Mucosa of stomach (tissue), 1 donor: ENCODE measurements around the gene CHPT1.

Experiments
- H3K27me3 ChIP-seq: one replicate; pipeline ENCODE4 v1.7.0; 2013; ENCODE audit warnings: mild to moderate bottlenecking, low read length; ENCODE audit not compliant: control insufficient read depth, insufficient read depth
- H3K36me3 ChIP-seq: one replicate; pipeline ENCODE4 v1.7.0; 2013; ENCODE audit warnings: low read length; ENCODE audit not compliant: control insufficient read depth, insufficient read depth
- H3K4me1 ChIP-seq: one replicate; pipeline ENCODE4 v1.7.0; 2013; ENCODE audit warnings: mild to moderate bottlenecking, low read length; ENCODE audit not compliant: control insufficient read depth, insufficient read depth
- H3K4me3 ChIP-seq: one replicate; pipeline ENCODE4 v1.7.0; 2013; ENCODE audit warnings: low read length
- H3K9ac ChIP-seq: one replicate; pipeline ENCODE4 v1.7.0; 2013; ENCODE audit warnings: mild to moderate bottlenecking, low read length, moderate library complexity
- H3K9me3 ChIP-seq: one replicate; pipeline ENCODE4 v1.7.0; 2013; ENCODE audit warnings: mild to moderate bottlenecking, low read length, moderate library complexity; ENCODE audit not compliant: control insufficient read depth
- donor health status: Pancreatic carcinoma.

CHPT1 gene

GRCh38 chr12:101749657-101750056 lies 52.2 kb downstream of the CHPT1 start:
- H3K27me3 ChIP-seq = no peaks in the 10 kb centered on the region
- peaks cover 4% of the 10 kb centered on the region for H3K36me3 ChIP-seq
- no peaks in the 10 kb centered on the region for H3K4me1 ChIP-seq
- H3K9me3 ChIP-seq = no peaks in the 10 kb centered on the region
- H3K9ac ChIP-seq = no peak overlapping the region
- no peak overlapping the region for H3K4me3 ChIP-seq

GRCh38 chr12:101750152-101750551 lies 52.7 kb downstream of the CHPT1 start:
- no peaks in the 10 kb centered on the region for H3K9me3 ChIP-seq
- no peak overlapping the region for H3K4me3 ChIP-seq
- peaks cover 4% of the 10 kb centered on the region for H3K36me3 ChIP-seq
- H3K27me3 ChIP-seq = no peaks in the 10 kb centered on the region
- no peaks in the 10 kb centered on the region for H3K4me1 ChIP-seq
- H3K9ac ChIP-seq = no peak overlapping the region

GRCh38 chr12:101759396-101760047 lies 62.1 kb downstream of the CHPT1 start:
- H3K36me3 ChIP-seq = no peaks in the 10 kb centered on the region
- no peaks in the 10 kb centered on the region for H3K9me3 ChIP-seq
- H3K27me3 ChIP-seq = no peaks in the 10 kb centered on the region
- no peak overlapping the region for H3K9ac ChIP-seq
- no peak overlapping the region for H3K4me3 ChIP-seq
- no peaks in the 10 kb centered on the region for H3K4me1 ChIP-seq

GRCh38 chr12:101761350-101761749 lies 63.9 kb downstream of the CHPT1 start:
- no peak overlapping the region for H3K9ac ChIP-seq
- H3K9me3 ChIP-seq = no peaks in the 10 kb centered on the region
- H3K36me3 ChIP-seq = no peaks in the 10 kb centered on the region
- no peaks in the 10 kb centered on the region for H3K4me1 ChIP-seq
- H3K27me3 ChIP-seq = no peaks in the 10 kb centered on the region
- H3K4me3 ChIP-seq = no peak overlapping the region

GRCh38 chr12:101761781-101762180 lies 64.3 kb downstream of the CHPT1 start:
- H3K27me3 ChIP-seq = no peaks in the 10 kb centered on the region
- H3K36me3 ChIP-seq = no peaks in the 10 kb centered on the region
- no peaks in the 10 kb centered on the region for H3K9me3 ChIP-seq
- H3K9ac ChIP-seq = no peak overlapping the region
- H3K4me3 ChIP-seq = no peak overlapping the region
- no peaks in the 10 kb centered on the region for H3K4me1 ChIP-seq

- no peak overlapping the region for H3K4me3 ChIP-seq
Observed at GRCh38 chr12:101763246-101763931, 65.9 kb downstream of the CHPT1 start.

GRCh38 chr12:101764051-101764792 lies 66.8 kb downstream of the CHPT1 start:
- no peak overlapping the region for H3K9ac ChIP-seq

More at GRCh38 chr12:101763246-101763931, 65.9 kb downstream of the CHPT1 start:
- no peaks in the 10 kb centered on the region for H3K27me3 ChIP-seq
- no peaks in the 10 kb centered on the region for H3K36me3 ChIP-seq
- no peaks in the 10 kb centered on the region for H3K9me3 ChIP-seq
- no peak overlapping the region for H3K9ac ChIP-seq
- no peaks in the 10 kb centered on the region for H3K4me1 ChIP-seq

GRCh38 chr12:101767537-101767936 lies 70.1 kb downstream of the CHPT1 start:
- Histone ChIP-seq H3K36me3 (no peaks in the 10 kb centered on the region), H3K9ac (no peak overlapping the region), H3K9me3 (no peaks in the 10 kb centered on the region), H3K4me1 (no peaks in the 10 kb centered on the region), H3K27me3 (no peaks in the 10 kb centered on the region), H3K4me3 (no peak overlapping the region)

More at GRCh38 chr12:101764051-101764792, 66.8 kb downstream of the CHPT1 start:
- Histone ChIP-seq H3K4me1 (no peaks in the 10 kb centered on the region), H3K9me3 (no peaks in the 10 kb centered on the region), H3K36me3 (no peaks in the 10 kb centered on the region), H3K4me3 (no peak overlapping the region), H3K27me3 (no peaks in the 10 kb centered on the region)

GRCh38 chr12:101768781-101769180 lies 71.3 kb downstream of the CHPT1 start:
- no peak overlapping the region for H3K4me3 ChIP-seq
- H3K27me3 ChIP-seq = no peaks in the 10 kb centered on the region
- no peaks in the 10 kb centered on the region for H3K9me3 ChIP-seq
- H3K4me1 ChIP-seq = no peaks in the 10 kb centered on the region
- H3K9ac ChIP-seq = no peak overlapping the region
- no peaks in the 10 kb centered on the region for H3K36me3 ChIP-seq

- Histone ChIP-seq H3K4me1 (no peaks in the 10 kb centered on the region), H3K9ac (no peak overlapping the region), H3K4me3 (no peak overlapping the region), H3K36me3 (no peaks in the 10 kb centered on the region), H3K9me3 (no peaks in the 10 kb centered on the region), H3K27me3 (no peaks in the 10 kb centered on the region)
Observed at GRCh38 chr12:101769865-101770264, 72.4 kb downstream of the CHPT1 start.

GRCh38 chr12:101772012-101772775 lies 74.8 kb downstream of the CHPT1 start:
- Histone ChIP-seq H3K4me1 (no peaks in the 10 kb centered on the region), H3K36me3 (no peaks in the 10 kb centered on the region), H3K9me3 (no peaks in the 10 kb centered on the region), H3K4me3 (no peak overlapping the region), H3K9ac (no peak overlapping the region), H3K27me3 (no peaks in the 10 kb centered on the region)
